ENCODE results near the gene LSAMP. TPM values are rescaled to one million over a fixed set of nuclear protein-coding genes. Genes with fewer than 3 reads are reported as not detected.

Gene LSAMP
- total RNA-seq, 1 donor from 2014 or later, result 10.2 TPM

DNA sequence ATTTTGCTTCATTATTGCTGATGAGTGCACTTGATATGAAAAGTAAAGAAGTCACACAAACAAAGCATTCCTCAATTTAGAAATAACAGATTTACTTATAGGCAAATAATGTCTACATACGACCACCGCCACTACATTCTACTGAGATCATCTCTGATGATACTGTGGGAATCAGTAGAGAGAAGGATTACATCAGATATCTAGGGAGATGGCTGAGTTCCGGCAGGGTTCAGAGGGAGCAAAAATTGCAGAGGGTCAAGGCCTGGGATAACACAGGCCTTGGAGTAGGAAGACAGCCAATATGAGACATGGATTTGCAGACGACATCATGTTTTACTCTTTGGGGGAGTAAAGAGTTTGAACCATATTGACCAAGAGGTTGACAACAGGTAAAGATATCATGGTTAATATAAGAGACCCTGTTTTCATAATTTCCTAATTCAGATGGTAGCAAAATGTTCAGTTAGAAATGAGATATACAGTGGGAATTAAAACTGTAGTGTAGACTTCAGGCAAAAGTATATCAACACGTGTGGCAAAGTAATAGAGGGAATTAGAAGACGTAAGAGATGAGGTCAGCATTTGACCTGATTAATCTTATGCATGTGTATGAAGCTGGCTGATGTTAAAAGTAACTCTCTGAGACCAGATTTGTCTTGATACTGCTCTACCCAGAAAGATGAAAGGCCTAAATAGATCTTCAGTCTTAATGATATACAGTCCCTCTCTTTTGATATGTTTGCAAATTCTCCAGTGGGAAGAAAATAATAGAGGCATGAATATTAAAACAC, 15.6 kb downstream of the LSAMP start:
- Histone ChIP-seq H3K4me3 (ENCODE audit: low read depth, low read length) (no peak overlapping the region), H3K27me3 (ENCODE audit: control insufficient read depth, insufficient read depth, low read length) (no peaks in the 10 kb centered on the region), H3K36me3 (ENCODE audit: control insufficient read depth, insufficient read depth, low read length) (no peaks in the 10 kb centered on the region)
- TF ChIP-seq, protein P1, sequence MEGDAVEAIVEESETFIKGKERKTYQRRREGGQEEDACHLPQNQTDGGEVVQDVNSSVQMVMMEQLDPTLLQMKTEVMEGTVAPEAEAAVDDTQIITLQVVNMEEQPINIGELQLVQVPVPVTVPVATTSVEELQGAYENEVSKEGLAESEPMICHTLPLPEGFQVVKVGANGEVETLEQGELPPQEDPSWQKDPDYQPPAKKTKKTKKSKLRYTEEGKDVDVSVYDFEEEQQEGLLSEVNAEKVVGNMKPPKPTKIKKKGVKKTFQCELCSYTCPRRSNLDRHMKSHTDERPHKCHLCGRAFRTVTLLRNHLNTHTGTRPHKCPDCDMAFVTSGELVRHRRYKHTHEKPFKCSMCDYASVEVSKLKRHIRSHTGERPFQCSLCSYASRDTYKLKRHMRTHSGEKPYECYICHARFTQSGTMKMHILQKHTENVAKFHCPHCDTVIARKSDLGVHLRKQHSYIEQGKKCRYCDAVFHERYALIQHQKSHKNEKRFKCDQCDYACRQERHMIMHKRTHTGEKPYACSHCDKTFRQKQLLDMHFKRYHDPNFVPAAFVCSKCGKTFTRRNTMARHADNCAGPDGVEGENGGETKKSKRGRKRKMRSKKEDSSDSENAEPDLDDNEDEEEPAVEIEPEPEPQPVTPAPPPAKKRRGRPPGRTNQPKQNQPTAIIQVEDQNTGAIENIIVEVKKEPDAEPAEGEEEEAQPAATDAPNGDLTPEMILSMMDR (IDR thresholded peaks at IDR 0.05; ENCODE audit: insufficient read depth, low read length, poor library complexity, severe bottlenecking), result no peak
- DNase-seq (ENCODE audit: low read depth), result no peak

DNA sequence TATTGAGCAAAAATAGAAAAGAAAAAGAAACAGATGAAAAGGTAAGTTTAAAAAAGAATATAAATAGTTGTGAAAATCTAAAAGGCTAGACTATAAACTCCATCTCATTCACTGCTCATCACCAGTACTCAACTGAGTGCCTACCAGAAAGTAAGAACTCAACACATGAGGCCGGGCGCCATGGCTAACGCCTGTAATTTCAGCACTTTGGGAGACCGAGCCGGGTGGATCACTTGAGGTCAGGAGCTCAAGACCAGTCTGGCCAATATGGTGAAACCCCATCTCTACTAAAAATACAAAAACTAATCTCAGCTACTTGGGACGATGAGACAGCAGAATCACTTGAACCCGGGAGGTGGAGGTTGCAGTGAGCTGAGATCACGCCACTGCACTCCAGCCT, 19.3 kb downstream of the LSAMP start:
- TF ChIP-seq, protein P1 (IDR thresholded peaks at IDR 0.05; ENCODE audit: insufficient read depth, low read length, poor library complexity, severe bottlenecking), result no peak
- DNase-seq (ENCODE audit: low read depth), result no peak
- Histone ChIP-seq H3K36me3 (ENCODE audit: control insufficient read depth, insufficient read depth, low read length) (no peaks in the 10 kb centered on the region), H3K4me3 (ENCODE audit: low read depth, low read length) (no peak overlapping the region), H3K27me3 (ENCODE audit: control insufficient read depth, insufficient read depth, low read length) (no peaks in the 10 kb centered on the region)

DNA sequence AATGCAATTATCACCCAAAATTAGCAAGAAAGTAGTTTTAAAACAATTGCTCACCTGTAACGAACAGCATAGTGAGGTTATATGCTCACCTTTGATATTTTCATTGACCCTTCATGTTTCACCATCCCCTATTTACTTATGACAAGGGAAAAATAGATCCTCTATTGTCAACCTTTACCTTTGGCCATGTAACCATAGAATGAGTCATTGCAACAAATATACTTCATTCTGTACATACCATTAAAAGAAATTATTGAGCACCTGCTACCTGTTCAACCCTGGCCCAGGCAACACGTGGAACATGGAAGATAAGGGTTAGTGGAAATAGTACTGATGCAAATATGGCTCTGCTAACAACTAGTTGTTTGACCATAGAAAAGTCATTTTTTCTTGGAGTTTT, 20.2 kb downstream of the LSAMP start:
- Histone ChIP-seq H3K27me3 (ENCODE audit: control insufficient read depth, insufficient read depth, low read length) (no peaks in the 10 kb centered on the region), H3K4me3 (ENCODE audit: low read depth, low read length) (no peak overlapping the region), H3K36me3 (ENCODE audit: control insufficient read depth, insufficient read depth, low read length) (no peaks in the 10 kb centered on the region)
- no peak for DNase-seq (ENCODE audit: low read depth)
- TF ChIP-seq, protein P1 (IDR thresholded peaks at IDR 0.05; ENCODE audit: insufficient read depth, low read length, poor library complexity, severe bottlenecking), result no peak

DNA sequence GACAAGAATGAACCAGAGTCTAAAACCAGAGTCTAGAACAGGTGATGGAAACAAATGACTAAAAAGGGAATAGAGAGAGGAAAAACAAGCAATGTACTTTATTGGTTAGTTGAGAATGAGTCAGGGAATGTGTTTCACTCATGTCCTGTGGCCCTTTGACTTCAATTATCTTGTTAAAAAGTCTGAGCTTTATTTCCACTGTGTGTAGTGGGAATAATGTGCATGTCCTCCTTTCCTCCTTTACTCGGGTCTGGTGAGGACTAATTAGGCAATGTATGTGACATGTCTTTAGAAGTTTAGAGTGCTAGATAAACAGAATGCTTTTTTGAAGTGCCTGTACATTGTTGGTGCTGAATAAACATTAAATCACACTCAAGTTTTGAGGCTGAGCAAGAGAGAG, 21.3 kb downstream of the LSAMP start:
- TF ChIP-seq, protein P1 (IDR thresholded peaks at IDR 0.05; ENCODE audit: insufficient read depth, low read length, poor library complexity, severe bottlenecking), result no peak
- no peaks in the 10 kb centered on the region for H3K27me3 ChIP-seq (ENCODE audit: control insufficient read depth, insufficient read depth, low read length)
- H3K36me3 ChIP-seq (ENCODE audit: control insufficient read depth, insufficient read depth, low read length), result no peaks in the 10 kb centered on the region
- no peak overlapping the region for H3K4me3 ChIP-seq (ENCODE audit: low read depth, low read length)
- DNase-seq (ENCODE audit: low read depth), result no peak

DNA sequence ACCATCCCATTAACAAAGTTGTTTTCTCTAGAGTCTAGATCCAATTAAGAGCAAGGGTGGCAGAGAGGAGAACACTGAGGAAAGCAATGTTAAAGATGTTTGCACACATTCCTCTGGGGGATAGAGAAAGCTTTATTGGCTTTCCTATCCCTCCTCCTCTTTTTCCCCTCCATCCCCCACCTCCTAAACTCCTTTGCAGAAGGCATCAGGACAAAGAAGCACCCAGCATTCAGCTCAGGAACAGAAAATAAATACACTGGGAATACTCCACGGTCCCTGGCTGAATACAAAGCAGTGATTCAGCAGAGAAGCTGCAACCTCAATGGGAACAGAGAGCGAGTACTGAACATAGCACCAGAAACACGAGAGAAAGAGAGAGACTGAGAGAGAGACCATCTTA, 21.9 kb downstream of the LSAMP start:
- no peak overlapping the region for H3K4me3 ChIP-seq (ENCODE audit: low read depth, low read length)
- H3K27me3 ChIP-seq (ENCODE audit: control insufficient read depth, insufficient read depth, low read length), result no peaks in the 10 kb centered on the region
- TF ChIP-seq, protein P1 (IDR thresholded peaks at IDR 0.05; ENCODE audit: insufficient read depth, low read length, poor library complexity, severe bottlenecking), result no peak
- DNase-seq (ENCODE audit: low read depth), result no peak
- no peaks in the 10 kb centered on the region for H3K36me3 ChIP-seq (ENCODE audit: control insufficient read depth, insufficient read depth, low read length)

DNA sequence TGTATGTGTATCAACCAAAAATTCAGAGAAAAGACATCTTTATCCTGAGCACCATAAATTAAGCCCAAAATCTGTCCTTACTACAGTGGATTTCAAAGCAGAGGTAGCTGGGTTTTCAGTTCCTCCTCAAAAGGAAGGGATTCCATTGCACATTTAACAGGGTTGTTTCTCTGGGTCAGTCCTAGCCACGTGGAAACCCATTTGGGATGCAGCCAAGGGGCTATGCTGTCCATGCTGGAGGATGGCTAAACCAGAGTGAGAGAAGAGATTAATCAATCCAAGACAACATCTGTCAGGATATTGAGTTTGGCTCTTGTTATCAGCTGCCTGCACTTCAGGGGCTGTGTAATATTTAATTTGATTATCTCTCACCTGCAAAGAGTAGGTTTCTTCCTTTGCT, 28.1 kb downstream of the LSAMP start:
- H3K27me3 ChIP-seq (ENCODE audit: control insufficient read depth, insufficient read depth, low read length), result no peaks in the 10 kb centered on the region
- TF ChIP-seq, protein P1 (IDR thresholded peaks at IDR 0.05; ENCODE audit: insufficient read depth, low read length, poor library complexity, severe bottlenecking), result no peak
- no peak for DNase-seq (ENCODE audit: low read depth)
- H3K36me3 ChIP-seq (ENCODE audit: control insufficient read depth, insufficient read depth, low read length), result no peaks in the 10 kb centered on the region
- no peak overlapping the region for H3K4me3 ChIP-seq (ENCODE audit: low read depth, low read length)

Measured in kidney epithelial cell (primary cell).